Ureter (tissue), 1 donor: Measurements from ENCODE around the gene CCDC170. TPM values are rescaled to one million over a fixed set of nuclear protein-coding genes. Genes with fewer than 3 reads are reported as not detected.

Source experiments
- DNase-seq: peaks from one replicate; pipeline ENCODE4 v3.0.0-alpha.2; 2020; ENCODE audit warnings: low spot score
- total RNA-seq: library from RNA; stranded (reverse); gene quantifications from one replicate; pipeline ENCODE4 v1.2.4, GENCODE V29; 2023
- donor health status: DM: yes; HTN: yes; CAD: no.

The CCDC170 gene
- total RNA-seq, 1 donor from 2014 or later = 1.7 TPM

DNA sequence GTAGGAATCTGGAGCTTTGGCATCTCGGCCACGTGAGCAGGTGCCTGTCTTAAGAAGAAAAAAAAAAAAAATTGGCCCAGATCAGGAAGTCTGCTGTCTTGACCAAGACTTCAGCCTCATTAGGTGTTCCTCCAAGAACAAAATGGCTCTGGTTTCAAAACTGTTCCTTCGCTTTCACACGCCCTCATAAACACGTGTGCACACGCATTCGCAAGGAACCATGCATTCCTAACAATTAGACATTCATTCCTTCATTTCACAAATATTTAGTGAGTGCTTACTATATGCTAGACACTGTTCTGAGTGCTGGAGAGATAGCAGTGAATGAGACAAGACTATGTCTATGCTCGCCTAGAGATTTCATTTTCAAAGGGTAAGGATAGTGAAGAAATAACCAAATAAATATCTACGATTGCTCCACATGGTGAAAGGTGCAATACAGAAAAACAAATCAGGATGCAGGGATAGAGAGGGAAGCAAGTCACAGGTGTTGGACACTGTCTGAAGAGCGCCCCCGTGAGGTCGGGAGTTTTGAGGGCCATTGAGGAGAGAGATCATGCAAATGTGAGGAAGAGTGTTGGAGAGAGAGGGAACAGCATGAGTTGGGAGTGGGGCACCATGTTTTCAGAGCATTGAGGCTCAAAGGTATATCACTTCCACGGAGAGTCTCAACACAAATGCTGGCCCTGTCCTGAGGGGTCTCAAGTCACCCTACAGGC lies 53.3 kb downstream of the CCDC170 start:
- DNase-seq = no peak

DNA sequence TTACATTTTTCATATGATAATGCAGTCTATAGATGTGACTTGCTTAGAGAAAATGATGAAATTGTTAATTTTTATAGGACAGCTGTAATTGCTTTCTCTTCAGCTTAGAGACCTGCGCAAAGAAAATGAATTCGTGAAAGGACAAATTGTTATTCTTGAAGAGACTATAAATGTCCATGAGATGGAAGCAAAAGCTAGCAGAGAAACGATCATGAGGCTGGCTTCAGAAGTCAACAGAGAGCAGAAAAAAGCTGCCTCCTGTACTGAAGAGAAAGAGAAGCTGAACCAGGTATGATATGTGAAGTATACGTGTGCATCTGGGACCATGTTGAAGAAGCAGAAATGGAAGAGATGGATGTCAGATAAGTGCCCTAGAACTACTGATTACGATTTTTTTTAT lies 54.4 kb downstream of the CCDC170 start:
- DNase-seq = no peak

DNA sequence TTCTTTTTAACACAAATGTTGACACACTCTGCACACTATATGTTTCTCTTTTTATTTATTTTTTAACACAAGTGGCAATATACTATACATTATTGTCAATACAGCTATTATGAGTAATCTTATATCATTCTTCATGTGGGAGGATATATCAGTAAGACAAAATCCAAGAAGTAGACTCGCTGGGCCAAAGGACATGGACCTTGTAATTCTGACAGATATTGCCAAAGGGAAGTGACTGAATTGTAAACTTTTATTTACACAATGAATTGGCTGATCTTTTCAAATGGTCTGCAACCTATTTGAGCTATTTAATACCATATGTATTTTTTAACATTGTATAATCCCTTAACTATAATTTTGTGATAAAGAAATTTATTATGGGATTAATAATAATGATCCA lies 56.0 kb downstream of the CCDC170 start:
- no peak for DNase-seq

DNA sequence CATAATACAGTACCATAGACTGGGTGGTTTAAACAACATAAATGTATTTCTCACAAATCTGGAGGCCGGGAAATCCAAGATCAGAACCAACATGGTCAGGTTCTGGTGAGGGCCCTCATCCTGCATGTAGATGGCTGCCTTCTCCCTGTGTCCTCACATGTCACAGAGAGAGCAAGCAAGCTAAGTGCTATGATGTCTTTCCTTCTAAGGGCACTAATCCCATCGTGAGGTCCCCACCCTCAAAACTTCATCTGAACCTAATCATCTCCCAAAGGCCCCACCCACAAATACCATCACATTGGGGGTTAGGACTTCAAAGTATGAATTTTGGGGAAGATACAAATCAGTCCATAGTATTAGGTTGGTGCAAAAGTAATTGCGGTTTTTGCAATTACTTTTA lies 56.8 kb downstream of the CCDC170 start:
- DNase-seq = no peak

DNA sequence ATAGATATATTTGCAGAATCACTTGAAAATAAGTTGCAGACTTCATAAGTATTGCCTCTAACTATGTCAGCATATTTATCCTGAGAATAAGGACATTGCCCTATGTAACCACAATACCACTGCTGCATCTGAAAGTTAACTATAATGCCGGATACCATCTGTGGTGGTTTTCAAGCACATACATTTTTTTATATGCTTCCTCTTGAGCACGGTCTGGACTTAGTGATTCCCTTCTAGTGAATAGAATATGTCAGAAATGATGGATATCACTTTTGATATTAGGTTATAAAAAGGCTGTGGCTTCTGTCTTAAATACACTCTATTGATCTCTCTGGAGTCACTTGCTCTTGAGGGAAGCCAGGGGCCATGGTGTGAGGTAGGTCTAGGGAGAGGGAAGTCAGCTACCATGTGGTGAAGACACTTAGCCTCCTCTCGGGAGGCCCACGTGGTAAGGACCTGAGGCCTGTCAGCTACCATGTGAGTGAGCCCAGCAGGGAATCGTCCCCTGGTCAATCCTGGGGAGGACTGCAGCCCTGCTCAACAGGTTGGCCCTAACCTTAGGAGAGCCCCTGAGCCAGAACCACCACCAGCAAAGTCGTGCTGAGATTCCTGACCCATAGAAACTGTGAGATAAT lies 57.5 kb downstream of the CCDC170 start:
- DNase-seq = no peak

DNA sequence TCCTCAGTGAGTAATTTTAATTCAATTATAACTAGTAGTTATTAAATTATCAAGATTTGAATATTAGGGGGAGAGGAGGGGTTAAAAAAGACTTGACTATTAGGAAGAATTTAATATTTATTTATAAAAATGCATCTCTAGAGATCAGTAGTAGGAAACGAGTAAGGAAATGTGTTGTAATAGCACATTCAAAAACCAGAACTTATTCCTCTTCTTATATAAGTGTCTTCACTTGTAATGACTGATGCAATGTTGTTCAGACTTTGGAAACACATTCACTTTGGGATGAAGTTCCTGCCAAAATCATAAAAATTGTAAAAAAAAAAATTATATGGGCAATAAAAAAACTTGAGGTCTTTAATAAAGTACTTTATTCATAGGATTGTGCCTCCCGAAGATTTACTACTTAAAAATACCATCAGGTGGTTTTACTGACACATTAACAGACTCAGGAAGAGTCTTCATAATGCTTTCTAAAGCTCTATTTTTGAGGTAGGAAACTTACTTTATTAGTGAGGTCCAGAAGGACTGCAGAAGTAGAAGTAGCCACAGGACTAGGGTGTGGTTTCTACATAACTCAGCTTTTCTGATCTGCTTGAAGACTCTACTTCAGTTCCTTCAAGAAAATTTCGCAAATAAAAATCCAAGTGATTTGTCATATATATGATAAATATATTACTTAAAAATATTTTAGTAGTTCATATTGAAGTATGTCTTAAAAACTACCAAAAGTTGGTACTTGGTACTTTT lies 59.8 kb downstream of the CCDC170 start:
- DNase-seq = no peak

DNA sequence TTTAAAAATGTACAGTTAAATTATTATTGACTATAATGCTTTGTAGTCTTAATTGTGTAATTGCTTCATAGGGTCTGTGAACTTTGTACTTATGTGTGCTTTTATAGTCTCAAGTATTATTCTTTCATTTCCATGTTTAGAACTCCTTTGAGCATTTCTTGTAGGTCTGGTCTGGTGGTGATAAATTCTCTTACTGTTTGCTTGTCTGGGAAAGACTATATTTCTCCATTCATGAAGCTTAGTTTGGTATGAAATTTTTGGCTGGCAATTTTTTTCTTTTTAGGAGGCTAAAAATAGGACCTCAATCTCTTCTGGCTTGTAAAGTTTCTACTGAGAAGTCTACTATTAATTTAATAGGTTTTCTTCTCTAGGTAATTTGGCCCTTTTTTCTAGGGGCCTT lies 67.4 kb downstream of the CCDC170 start:
- no peak for DNase-seq

DNA sequence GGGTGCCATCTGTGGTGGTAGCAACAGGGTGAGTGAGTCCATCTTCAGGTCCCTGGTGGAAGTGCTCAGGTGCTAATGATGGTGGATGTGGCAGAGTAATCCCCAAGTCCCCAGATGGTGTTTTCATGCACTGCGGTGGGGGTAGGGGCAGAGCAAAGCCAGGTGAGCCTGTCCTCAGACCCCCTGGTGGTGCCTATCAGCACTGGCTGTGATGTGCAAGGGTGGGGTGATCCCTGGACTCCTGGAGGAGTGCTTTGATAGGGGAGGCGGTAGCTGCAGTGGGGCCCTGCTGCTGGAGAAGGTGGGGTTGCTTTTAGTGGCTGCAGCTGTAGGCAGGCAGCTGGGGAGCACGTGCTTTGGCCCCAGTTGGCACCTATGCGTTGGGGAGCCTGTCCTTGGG lies 70.8 kb downstream of the CCDC170 start:
- no peak for DNase-seq

DNA sequence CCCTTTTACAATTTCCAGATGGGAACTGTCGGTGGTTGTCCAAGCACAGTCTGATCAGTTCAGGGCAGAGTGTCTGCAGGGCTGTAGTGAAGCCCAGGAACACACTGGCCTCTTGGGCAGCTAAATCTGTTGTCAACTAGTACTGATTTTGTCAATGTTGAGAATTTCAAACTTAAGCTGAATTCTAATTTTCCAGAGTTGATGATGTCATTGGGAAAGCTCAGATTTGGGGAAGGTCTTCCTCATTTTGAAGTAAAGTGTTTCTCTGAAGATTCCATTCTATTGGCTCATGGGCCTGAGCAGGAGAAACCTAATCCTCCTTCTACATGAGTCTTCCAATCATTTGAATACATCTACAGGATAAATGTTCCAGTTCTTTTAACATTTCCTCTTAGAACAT lies 72.1 kb downstream of the CCDC170 start:
- no peak for DNase-seq

DNA sequence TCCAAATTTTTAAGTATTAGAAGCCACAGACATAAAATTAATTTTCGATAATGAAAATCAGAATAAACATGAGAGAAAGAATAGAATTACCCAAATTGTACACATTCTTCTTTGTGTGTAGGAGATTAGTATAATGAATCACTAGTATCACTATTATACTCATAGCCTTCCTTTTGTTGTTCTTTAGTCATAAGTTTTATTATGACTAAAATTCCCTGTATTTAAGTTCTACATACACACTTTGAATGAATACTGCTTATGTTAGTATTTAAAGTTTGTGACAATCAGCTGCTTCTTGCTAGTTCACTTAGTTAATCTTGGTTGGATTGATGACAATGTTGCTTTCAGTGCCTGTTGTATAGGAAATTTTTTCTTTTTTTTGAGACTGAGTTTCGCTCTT lies 72.7 kb downstream of the CCDC170 start:
- DNase-seq = no peak

DNA sequence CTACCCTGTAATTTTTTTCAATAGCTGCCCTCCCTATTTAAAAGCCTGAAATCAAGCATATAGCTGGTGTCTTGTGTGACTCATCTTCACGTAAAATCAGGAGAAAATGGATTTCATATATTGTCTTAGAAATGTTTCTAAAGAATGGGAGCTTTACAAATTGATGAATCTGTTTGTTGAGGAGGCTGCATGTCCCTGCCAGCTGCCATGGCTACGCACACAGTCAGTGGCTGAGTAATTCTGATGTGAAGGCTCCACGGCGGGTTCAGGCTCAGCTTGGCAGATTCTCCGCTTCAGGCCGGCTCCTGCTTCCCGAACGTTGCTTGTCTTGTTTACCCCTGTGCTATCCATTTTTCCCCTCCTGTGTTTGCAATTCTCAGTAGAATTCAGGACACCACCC lies 82.8 kb downstream of the CCDC170 start:
- DNase-seq = no peak

DNA sequence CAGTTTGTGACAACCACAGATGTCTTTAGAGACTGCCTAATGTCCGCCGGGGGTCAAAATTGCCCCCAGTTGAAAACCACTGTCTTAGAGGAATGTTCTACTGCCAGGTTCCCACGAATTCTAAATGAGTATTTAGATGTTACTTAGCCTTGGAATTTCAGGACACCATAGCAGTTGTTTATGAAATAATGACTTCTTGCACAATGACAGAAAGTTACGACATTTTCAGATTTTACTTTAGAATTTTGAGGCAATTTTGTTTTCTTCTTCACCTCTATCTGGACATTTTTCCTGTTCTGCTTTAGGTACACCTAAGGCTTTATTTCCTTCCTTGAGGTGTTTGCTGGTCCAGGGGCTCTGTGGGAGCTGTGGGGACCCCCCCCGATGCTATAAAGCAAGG lies 83.4 kb downstream of the CCDC170 start:
- no peak for DNase-seq

DNA sequence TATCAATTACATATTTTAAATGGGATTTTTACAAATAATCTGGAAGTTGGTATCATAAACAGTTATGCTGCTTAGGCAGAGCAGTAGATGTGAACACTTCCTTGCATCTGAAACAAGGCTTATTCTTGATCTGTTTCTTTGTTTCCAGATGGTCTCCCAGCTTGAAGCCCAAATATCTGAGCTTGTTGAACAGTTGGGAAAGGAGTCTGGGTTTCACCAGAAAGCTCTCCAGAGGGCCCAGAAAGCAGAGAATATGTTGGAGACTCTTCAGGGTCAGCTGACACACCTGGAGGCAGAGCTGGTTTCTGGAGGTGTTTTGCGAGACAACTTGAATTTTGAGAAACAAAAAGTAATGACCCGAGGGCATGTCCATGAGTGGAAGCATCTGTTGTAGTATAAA lies 91.9 kb downstream of the CCDC170 start:
- DNase-seq = no peak

DNA sequence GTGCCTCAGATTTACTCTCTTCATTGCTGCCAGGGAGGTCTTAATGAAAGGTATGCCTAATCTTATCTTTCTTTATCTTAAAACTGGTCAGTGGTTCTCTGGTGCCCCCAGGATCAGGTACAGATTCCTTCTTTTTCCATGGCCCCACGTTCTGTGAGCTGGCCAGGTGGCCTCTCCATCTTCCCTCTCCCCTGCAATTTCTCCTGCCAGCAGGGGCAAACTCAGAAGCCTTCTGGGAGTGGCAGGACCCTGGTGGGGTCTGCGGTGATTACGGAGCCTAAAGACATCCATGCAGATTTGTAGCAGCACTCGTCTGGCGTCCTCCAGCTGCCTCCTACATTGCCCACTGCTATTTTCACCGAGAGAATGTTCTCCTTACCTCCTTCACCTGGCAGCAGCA lies 95.8 kb downstream of the CCDC170 start:
- DNase-seq = no peak

DNA sequence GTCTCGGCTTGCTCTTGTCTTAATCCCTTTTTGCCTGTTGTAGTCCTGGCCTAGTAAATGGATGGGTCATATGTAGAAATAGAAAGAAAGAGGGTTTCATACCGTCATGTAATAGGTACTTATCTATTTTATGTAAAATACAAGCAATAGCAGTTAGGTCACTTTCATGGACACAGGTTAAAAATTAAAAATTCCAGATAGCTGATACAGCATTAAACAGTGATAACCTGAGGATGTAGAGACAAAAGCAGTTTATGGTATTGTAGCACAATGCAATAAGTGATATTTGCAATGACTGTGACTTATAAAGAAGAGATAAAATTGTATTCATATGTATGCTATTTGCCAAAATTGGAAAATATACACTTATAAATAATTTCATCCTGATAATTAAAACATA lies 96.9 kb downstream of the CCDC170 start:
- no peak for DNase-seq

DNA sequence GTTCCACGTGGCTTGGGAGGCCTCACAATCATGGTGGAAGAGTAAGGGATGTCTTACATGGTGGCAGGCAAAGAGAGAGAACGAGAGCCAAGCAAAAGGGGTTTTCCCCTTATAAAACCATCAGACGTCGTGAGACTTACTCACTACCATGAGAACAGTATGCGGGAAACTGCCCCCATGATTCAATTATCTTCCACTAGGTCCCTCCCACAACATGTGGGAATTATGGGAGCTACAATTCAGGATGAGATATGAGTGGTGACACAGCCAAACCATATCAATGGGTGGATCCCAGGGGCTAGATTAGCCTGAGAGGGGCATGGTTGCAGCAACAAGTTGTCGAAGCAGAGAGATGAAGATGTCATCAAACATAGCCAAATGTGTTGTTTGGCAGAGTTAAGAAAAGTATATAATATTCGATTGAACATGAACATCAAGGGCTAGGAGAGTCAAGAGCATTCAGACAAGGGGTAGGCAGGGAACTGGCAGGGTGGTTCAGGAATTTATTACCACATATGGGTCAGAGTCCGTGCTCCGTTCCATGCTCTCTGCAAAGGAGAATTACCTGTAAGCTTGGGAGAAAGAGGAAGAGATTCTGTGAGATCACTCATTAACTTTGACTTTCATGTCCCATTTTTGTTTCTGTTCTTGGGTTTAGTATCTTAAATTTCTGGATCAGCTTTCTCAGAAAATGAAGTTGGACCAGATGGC lies 98.8 kb downstream of the CCDC170 start:
- DNase-seq = no peak

DNA sequence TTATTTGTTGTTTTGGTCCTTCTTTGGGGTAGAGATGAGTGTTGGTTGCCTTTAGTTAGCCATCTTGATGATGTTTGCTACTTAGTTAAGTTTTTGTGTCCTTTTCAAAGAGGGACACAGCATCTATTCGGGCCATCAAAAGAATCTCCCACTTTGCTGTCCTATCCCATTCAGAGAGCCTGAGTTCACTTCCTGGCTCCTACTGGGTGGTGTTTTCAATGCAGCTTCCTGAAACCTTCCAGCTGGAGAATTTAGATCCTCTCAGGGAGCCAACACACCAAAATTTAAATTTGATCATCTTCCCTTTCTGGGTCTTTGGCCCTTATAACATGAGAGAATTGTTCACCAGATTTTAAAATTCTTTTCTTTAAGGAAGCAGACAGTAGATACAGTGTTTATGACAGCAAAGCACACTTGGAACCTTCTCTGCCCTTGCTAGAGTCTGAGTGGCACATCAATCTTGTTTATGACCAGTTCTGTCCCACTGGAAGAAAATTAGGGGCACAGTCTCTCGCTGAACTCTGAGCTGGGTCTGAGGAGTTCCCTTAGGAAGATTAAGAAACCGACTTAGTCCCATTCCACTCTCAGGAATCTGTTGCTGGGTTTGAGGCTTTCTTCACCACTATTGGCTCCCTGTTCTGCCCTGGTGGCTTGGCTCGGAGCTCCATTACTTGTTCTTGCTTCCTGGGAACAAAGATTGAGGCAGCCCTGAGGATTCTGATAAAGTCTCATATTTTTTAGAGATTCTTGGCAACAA lies 115.5 kb downstream of the CCDC170 start:
- DNase-seq = no peak

DNA sequence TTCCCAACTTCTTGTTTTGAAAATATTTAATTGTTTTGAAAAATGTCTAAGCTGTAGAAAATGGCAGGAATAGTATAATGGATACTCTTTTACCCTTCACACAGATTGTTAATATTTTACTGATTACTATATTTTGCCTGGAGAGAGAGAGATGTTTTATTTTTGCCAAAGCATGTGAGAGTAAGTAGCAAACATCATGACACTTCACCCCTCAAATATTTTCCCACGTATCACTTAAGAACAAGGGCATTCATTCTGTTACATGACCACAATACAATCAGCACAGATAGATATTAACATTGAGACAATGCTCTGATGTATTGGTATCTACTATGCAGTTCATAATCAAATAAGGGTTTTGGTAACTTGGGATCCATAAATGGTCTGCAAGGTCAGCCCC lies 116.5 kb downstream of the CCDC170 start:
- no peak for DNase-seq

DNA sequence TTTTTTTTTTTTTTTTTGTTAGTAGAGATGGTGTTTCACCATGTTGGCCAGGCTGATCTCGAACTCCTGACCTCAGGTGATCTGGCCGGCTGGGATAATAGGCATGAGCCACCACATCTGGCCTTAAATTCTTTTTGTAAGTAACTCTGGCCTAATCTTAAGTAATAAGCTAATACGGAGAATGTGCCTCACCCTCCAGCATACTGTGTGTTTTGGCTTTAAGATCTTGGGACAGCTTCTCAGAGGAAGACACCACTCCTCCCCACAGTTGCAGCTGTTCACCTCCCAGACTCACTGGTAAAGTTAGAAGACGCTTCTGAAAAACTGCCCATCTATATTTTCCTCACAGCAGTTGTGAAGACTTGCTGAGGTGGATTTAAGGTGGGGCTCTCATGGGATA lies 120.8 kb downstream of the CCDC170 start:
- no peak for DNase-seq

DNA sequence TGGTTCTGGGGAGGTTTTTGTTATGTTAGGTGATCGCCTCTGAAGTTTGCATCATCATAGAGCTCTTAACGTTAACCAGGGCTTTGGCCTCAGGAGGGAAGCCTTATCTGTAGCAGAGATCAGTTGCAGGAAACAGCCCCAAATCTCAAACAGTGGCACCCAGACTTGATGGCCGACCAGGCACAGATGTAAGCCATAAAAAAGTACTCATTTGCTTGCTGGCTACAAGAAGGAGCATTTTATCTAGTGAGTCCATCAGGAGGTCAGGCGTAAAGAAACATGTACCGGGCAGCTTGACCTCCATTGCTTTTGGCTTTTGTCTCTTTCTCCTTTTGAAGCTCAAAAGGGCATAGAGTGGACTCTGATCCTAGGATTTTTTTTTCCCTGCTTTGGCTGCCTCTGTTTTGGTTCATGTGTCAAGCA lies 122.3 kb downstream of the CCDC170 start:
- no peak for DNase-seq

DNA sequence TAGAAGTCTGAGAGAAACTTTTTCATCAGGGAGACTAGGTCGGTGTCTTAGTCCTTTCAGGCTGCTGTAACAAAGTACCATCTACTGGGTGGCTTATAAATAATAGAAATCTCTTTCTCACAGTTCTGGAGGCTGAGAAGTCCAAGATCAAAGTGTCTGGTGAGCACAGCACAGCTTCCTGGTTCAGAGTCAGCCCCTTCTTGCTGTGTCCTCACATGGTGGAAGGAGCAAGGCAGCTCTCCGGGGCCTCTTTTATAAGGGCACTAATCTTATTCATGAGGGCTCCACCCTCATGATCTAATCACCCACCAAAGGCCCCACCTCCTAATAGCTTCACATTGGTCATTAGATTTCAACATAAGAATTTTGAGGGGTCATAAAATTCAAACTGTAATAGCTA lies 122.8 kb downstream of the CCDC170 start:
- no peak for DNase-seq

DNA sequence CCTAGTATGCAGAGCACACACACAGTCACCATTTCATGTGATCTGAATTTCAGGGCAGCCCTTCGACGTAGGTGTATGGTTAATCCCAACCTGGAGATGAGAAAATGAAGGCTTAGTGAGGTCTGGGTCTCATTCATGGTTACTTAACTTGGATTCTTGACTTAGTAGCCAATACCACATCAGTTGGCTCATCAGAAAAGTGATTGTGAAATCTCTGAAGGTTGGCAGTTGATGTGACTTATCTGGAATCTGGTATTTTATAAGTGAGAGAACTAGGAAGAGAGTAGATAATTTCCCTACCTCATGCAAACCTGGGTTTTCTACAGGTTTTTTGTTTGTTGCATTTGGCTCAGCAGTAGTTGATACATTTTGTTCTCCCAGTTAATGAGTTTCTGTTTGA lies 123.7 kb downstream of the CCDC170 start:
- DNase-seq = no peak
